Liver (tissue), 9 donors: ENCODE results near the gene PRPF31. TPM values are rescaled to one million over a fixed set of nuclear protein-coding genes. Genes with fewer than 3 reads are reported as not detected.
"Not testable (repeated sequence)": the region's sequence is repeated elsewhere in the genome, so short reads cannot be mapped to it uniquely, and the experiment has no call there.

Experiments
- DNase-seq: peaks from one replicate; pipeline ENCODE4 v3.0.0-alpha.2; 2017; ENCODE audit warnings: low spot score
- H3K27ac ChIP-seq, 2 donors: one replicate each; pipeline ENCODE4 v1.7.0; 2013; ENCODE audit warnings: inconsistent platforms in 2 of 2, low read length in 2 of 2, control low read depth in 1 of 2, low read depth in 1 of 2, mild to moderate bottlenecking in 1 of 2
- H3K27me3 ChIP-seq, 4 donors: one replicate each; pipeline versions ENCODE4 v1.6.1 to v1.7.0; 2013; ENCODE audit warnings: low read length in 3 of 4, inconsistent platforms in 1 of 4, mild to moderate bottlenecking in 1 of 4, moderate library complexity in 1 of 4; ENCODE audit not compliant: control insufficient read depth in 4 of 4, insufficient read depth in 4 of 4
- H3K36me3 ChIP-seq, 4 donors: one replicate each; pipeline versions ENCODE4 v1.6.1 to v1.7.0; 2013; ENCODE audit warnings: low read length in 3 of 4, mild to moderate bottlenecking in 3 of 4, low read depth in 1 of 4, moderate library complexity in 1 of 4; ENCODE audit not compliant: control insufficient read depth in 4 of 4, insufficient read depth in 3 of 4
- H3K4me1 ChIP-seq, 4 donors: one replicate each; pipeline versions ENCODE4 v1.6.1 to v1.7.0; 2013; ENCODE audit warnings: low read length in 3 of 4, mild to moderate bottlenecking in 3 of 4, moderate library complexity in 1 of 4; ENCODE audit not compliant: control insufficient read depth in 4 of 4, insufficient read depth in 4 of 4
- H3K4me3 ChIP-seq, 3 donors: one replicate each; pipeline versions ENCODE4 v1.6.1 to v1.7.0; 2013; ENCODE audit warnings: low read length in 3 of 3, control low read depth in 1 of 3, low read depth in 1 of 3, mild to moderate bottlenecking in 1 of 3
- H3K9ac ChIP-seq, 2 donors: one replicate each; pipeline ENCODE4 v1.7.0; 2013; ENCODE audit warnings: low read length in 2 of 2, mild to moderate bottlenecking in 2 of 2, moderate library complexity in 2 of 2, control low read depth in 1 of 2, low read depth in 1 of 2
- H3K9me3 ChIP-seq, 4 donors: one replicate each; pipeline versions ENCODE4 v1.6.1 to v1.7.0; 2013; ENCODE audit warnings: low read length in 3 of 4; ENCODE audit not compliant: control insufficient read depth in 4 of 4
- ATF3 ChIP-seq: IDR thresholded peaks from 2 replicates; pipeline ENCODE4 v1.6.1; 2016; ENCODE audit warnings: antibody characterized with exemption
- EGR1 ChIP-seq, 2 donors: IDR thresholded peaks; 2 replicates each; pipeline ENCODE4 v1.6.1; 2016 to 2018; ENCODE audit warnings: antibody characterized with exemption in 2 of 2, low read depth in 2 of 2
- FOXA1 ChIP-seq: IDR thresholded peaks from 2 replicates; pipeline ENCODE4 v1.6.1; 2016; ENCODE audit warnings: antibody characterized with exemption
- FOXA2 ChIP-seq: IDR thresholded peaks from 2 replicates; pipeline ENCODE4 v1.6.1; 2016; ENCODE audit warnings: antibody characterized with exemption
- GABPA ChIP-seq, 2 donors: IDR thresholded peaks in 1 of 2; conservative IDR thresholded peaks in 1 of 2; 2 replicates each; pipeline ENCODE4 v1.6.1; 2016; ENCODE audit warnings: antibody characterized with exemption in 2 of 2, mild to moderate bottlenecking in 1 of 2, moderate library complexity in 1 of 2
- HNF4A ChIP-seq, 2 donors: conservative IDR thresholded peaks; 2 replicates each; pipeline ENCODE4 v1.6.1; 2016; ENCODE audit warnings: antibody characterized with exemption in 2 of 2, mild to moderate bottlenecking in 2 of 2
- HNF4G ChIP-seq: IDR thresholded peaks from 2 replicates; pipeline ENCODE4 v1.6.1; 2016; ENCODE audit warnings: antibody characterized with exemption
- JUND ChIP-seq, 2 donors: IDR thresholded peaks; 2 replicates each; pipeline ENCODE4 v1.6.1; 2016; ENCODE audit warnings: antibody characterized with exemption in 2 of 2
- MAX ChIP-seq: IDR thresholded peaks from 2 replicates; pipeline ENCODE4 v1.6.1; 2016; ENCODE audit warnings: antibody characterized with exemption
- NR2F2 ChIP-seq: IDR thresholded peaks from 2 replicates; pipeline ENCODE4 v1.6.1; 2016; ENCODE audit warnings: antibody characterized with exemption
- RAD21 ChIP-seq, 2 donors: IDR thresholded peaks; 2 replicates each; pipeline ENCODE4 v1.6.1; 2016; ENCODE audit warnings: antibody characterized with exemption in 2 of 2, mild to moderate bottlenecking in 2 of 2
- RXRA ChIP-seq, 2 donors: IDR thresholded peaks; 2 replicates each; pipeline ENCODE4 v1.6.1; 2017 to 2018; ENCODE audit warnings: antibody characterized with exemption in 2 of 2, mild to moderate bottlenecking in 1 of 2
- YY1 ChIP-seq: IDR thresholded peaks from 2 replicates; pipeline ENCODE4 v1.6.1; 2016; ENCODE audit warnings: antibody characterized with exemption, mild to moderate bottlenecking
- WGBS: extraction: QIAGEN DNeasy Blood & Tissue Kit; methylation state at CpG from one replicate; pipeline ENCODE4 v1.1.7; 2013; 5-methylcytosine and 5-hydroxymethylcytosine counted together
- polyA plus RNA-seq, 2 donors: library from polyadenylated mRNA; stranded (reverse) in 1 of 2; unstranded in 1 of 2; fragments of 200-250 nt in 1 of 2; fragments of >200 nt in 1 of 2; fragmentation: Nextera tagmentation in 1 of 2; extraction: Ambion mirVana in 1 of 2; gene quantifications; one replicate each; pipeline versions ENCODE4 v1.2.1 to v1.2.3, GENCODE V29; 2013 to 2015
- total RNA-seq, 2 donors: library from RNA; depleted of rRNA; stranded (reverse); fragments of >200 nt; gene quantifications; one replicate each; pipeline ENCODE4 v1.2.3, GENCODE V29; 2014
- donor health status: healthy.
- donor health status: healthy.
- donor health status: healthy.
- donor health status: healthy.
- donor health status: healthy.

The PRPF31 gene
- total and polyA plus RNA-seq, 4 donors, result 23.8 to 33.0 (median 28.7) TPM

DNA sequence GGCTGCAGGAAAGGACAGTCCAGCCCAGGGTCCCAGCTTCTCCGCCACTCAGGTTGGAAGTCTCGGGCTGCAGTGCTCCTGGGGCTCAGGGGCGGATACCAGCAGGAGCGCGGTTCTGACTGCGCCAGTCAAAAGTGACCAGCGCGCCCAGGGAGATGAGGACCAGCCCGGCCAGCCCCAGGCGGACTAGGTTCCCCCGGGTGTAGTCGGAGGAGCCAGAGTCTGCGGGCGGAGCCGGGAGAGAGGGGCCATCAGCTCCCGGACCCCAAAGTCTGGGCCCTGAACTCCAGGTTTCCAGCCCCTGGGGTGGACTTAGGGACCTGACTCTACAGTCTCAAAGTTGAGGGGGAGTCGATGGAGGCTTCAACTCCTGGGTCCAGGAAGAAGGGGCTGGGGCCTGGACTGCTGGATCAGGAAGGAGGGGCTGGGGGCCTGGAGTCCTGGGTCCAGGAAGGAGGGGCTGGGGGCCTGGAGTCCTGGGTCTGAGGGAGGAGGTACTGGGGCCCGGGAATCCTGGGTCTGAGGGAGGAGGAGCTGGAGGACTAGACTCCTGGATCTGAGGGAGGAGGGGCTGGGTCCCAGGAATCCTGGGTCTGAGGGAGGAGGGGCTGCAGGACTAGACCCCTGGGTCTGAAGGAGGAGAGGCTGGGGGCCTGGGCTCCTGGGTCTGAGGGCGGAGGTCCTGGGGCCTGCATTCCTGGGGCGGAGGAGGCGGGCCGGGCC lies 20.3 kb upstream of the PRPF31 start:
- H3K4me3 ChIP-seq, result peak overlapping the region in 1 of 3 donors; percentile 20
- TF ChIP-seq ATF3, result no peak
- TF ChIP-seq FOXA1, result no peak
- TF ChIP-seq HNF4A (conservative IDR thresholded peaks at IDR 0.05), result no peak
- TF ChIP-seq FOXA2, result no peak
- no peak for TF ChIP-seq EGR1 (IDR thresholded peaks at IDR 0.05; ENCODE audit: low read depth in 2 of 2)
- no peak for TF ChIP-seq YY1
- no peak for TF ChIP-seq HNF4G
- no peak for TF ChIP-seq MAX
- TF ChIP-seq JUND (IDR thresholded peaks at IDR 0.05), result no peak
- no peak for TF ChIP-seq RAD21 (IDR thresholded peaks at IDR 0.05)
- TF ChIP-seq GABPA (IDR thresholded peaks at IDR 0.05 in 1 of 2, conservative IDR thresholded peaks at IDR 0.05 in 1 of 2), result no peak
- H3K4me1 ChIP-seq, result peaks cover 0 to 5% (median 4%) of the 10 kb centered on the region in 4 donors
- H3K9ac ChIP-seq, result no peak overlapping the region
- no peaks in the 10 kb centered on the region for H3K9me3 ChIP-seq
- WGBS, result 67% methylated on average over 22 of the region's 22 CpGs
- H3K27me3 ChIP-seq, result peaks cover 0 to 4% (median 0%) of the 10 kb centered on the region in 4 donors
- H3K36me3 ChIP-seq, result no peaks in the 10 kb centered on the region
- H3K27ac ChIP-seq, result no peak overlapping the region
- DNase-seq, result no peak

DNA sequence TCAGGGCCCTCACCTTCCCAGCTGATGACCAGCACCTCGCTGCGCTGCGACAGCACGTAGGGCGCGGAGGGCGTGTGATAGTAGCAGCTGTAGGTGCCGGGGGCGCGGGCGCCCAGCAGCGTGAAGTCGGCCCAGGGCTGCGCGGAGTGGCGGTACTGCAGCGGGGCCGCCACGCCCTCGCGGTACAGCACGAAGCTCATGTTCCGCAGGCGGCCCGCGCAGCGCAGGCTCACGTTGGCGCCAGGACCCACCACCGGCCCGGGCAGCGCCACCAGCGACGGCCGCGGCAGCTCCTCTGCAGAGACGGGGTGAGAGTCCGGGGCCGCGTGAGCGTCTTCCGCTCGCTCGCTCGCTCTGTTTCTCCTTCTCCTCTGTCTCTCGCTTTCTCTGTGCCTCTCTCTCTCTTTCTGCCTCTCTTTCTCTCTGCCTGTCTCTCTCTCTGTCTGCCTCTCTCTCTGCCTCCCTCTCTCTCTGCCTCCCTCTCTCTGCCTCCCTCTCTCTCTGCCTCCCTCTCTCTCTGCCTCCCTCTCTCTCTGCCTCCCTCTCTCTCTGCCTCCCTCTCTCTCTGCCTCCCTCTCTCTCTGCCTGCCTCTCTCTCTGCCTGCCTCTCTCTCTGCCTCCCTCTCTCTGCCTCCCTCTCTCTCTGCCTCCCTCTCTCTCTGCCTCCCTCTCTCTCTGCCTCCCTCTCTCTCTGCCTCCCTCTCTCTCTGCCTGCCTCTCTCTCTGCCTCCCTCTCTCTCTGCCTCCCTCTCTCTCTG lies 19.5 kb upstream of the PRPF31 start:
- H3K36me3 ChIP-seq, DNase-seq, H3K9me3 ChIP-seq, H3K4me1 ChIP-seq, H3K9ac ChIP-seq, H3K27me3 ChIP-seq, H3K27ac ChIP-seq: not testable (repeated sequence)
- WGBS, result 2% methylated on average over 46 of the region's 46 CpGs
- H3K4me3 ChIP-seq, result peak overlapping the region in 1 of 3 donors; percentile 20

GRCh38 chr19:54096617-54097106 lies 18.9 kb upstream of the PRPF31 start:
- H3K27ac ChIP-seq, result no peak overlapping the region
- TF ChIP-seq HNF4A (conservative IDR thresholded peaks at IDR 0.05) (no peak), JUND (IDR thresholded peaks at IDR 0.05) (no peak), NR2F2 (no peak), EGR1 (IDR thresholded peaks at IDR 0.05; ENCODE audit: low read depth in 2 of 2) (no peak), RXRA (IDR thresholded peaks at IDR 0.05) (no peak), ATF3 (no peak)
- peaks cover 0 to 4% (median 0%) of the 10 kb centered on the region in 4 donors for H3K27me3 ChIP-seq
- H3K4me3 ChIP-seq, result no peak overlapping the region
- WGBS, result 6% methylated on average over 14 of the region's 14 CpGs
- H3K36me3 ChIP-seq, result no peaks in the 10 kb centered on the region
- DNase-seq, result no peak
- H3K9ac ChIP-seq, result no peak overlapping the region
- H3K9me3 ChIP-seq, result no peaks in the 10 kb centered on the region
- peaks cover 0 to 5% (median 4%) of the 10 kb centered on the region in 4 donors for H3K4me1 ChIP-seq
